ENCODE data around the gene PAX7. TPM values are rescaled to one million over a fixed set of nuclear protein-coding genes. Genes with fewer than 3 reads are reported as not detected.

PAX7 gene
- total and polyA plus RNA-seq, 12 donors: not detected

DNA sequence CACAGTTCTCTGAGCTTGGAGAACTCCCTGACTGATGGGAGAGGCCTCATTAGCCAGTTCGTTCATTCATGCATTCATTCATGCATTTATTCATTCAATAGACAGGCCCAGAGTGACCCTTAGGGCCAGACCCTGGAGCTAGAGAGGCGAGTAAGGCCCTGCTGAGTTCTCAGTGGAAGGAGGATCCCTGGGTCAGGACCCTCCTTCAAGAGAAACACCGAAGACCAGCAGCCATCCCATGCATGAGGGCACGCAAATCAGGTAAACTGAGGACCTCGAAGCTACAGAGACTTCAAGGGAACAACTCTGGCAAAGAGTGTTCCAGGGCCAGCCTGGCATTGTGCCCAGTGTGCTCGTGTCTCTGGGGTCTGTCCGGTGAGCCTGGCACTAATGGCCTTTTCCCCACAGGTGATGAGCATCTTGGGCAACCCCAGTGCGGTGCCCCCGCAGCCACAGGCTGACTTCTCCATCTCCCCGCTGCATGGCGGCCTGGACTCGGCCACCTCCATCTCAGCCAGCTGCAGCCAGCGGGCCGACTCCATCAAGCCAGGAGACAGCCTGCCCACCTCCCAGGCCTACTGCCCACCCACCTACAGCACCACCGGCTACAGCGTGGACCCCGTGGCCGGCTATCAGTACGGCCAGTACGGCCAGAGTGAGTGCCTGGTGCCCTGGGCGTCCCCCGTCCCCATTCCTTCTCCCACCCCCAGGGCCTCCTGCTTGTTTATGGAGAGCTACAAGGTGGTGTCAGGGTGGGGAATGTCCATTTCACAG lies 104.8 kb downstream of the PAX7 start:
- ATAC-seq: no peak
- TF ChIP-seq, protein P1, sequence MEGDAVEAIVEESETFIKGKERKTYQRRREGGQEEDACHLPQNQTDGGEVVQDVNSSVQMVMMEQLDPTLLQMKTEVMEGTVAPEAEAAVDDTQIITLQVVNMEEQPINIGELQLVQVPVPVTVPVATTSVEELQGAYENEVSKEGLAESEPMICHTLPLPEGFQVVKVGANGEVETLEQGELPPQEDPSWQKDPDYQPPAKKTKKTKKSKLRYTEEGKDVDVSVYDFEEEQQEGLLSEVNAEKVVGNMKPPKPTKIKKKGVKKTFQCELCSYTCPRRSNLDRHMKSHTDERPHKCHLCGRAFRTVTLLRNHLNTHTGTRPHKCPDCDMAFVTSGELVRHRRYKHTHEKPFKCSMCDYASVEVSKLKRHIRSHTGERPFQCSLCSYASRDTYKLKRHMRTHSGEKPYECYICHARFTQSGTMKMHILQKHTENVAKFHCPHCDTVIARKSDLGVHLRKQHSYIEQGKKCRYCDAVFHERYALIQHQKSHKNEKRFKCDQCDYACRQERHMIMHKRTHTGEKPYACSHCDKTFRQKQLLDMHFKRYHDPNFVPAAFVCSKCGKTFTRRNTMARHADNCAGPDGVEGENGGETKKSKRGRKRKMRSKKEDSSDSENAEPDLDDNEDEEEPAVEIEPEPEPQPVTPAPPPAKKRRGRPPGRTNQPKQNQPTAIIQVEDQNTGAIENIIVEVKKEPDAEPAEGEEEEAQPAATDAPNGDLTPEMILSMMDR (IDR thresholded peaks at IDR 0.05): no peak
- intact Hi-C loops (cut with DNase I): no loop called here

DNA sequence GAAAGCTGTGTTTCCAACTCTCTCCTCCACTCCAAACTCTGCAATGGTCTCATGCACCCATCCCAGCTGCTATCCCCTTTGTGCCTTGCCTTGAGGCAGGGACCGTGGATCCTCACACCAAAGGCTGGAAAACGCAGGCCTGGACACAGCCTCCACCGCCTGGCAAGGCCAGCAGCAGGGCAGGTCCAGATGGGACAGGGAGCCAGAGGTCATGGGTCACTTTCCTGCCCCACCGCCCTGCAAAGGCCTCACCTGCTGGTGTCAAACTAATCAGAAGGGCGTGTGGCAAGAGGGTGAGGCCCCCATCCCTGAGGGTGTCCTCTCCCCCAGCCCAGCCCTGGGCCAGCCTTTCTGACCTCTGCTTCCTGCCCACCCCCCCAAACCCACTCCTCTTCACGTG lies 106.3 kb downstream of the PAX7 start:
- intact Hi-C loops (cut with DNase I): no loop called here
- TF ChIP-seq, protein P1 (IDR thresholded peaks at IDR 0.05): no peak
- no peaks in the 10 kb centered on the region for H3K4me1 ChIP-seq
- 62 to 64% methylated on average over 6 of the region's 6 CpGs for WGBS, 2 donors
- H3K36me3 ChIP-seq: no peaks in the 10 kb centered on the region
- DNase-seq (no peak), ATAC-seq (no peak)
- H3K27ac ChIP-seq: no peak overlapping the region
- no peaks in the 10 kb centered on the region for H3K9me3 ChIP-seq
- peaks cover 0 to 84% (median 64%) of the 10 kb centered on the region in 7 donors for H3K27me3 ChIP-seq
- no peak overlapping the region for H3K4me3 ChIP-seq

More for the DNA sequence above, 104.8 kb downstream of the PAX7 start:
- no peaks in the 10 kb centered on the region for H3K9me3 ChIP-seq
- H3K4me3 ChIP-seq: no peak overlapping the region
- peaks cover 0 to 85% (median 71%) of the 10 kb centered on the region in 7 donors for H3K27me3 ChIP-seq
- no peaks in the 10 kb centered on the region for H3K4me1 ChIP-seq
- H3K36me3 ChIP-seq: no peaks in the 10 kb centered on the region
- WGBS, 2 donors: 87% methylated on average over 22 of the region's 22 CpGs
- H3K27ac ChIP-seq: no peak overlapping the region
- DNase-seq: no peak

DNA sequence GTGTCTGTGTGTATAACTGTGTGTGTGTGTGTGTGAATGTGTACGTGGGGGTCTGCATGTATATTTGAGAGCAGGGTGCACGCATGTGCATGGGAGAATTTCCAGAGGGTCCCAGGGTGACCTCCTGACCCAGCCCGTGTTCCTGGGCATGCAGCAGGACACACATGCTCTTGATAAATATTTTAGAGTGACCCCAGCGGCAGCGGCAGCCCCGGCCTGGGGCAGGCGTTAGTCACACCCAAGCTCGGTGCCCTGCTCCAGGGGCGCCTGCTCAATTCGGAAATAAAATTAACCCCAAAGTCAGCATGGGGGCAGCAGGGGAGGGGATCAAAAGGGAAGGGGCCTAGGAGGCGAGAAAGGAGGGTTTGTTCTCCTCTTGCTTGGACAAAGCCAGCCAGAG lies 107.5 kb downstream of the PAX7 start:
- 47 to 53% methylated on average over 11 of the region's 11 CpGs for WGBS, 2 donors
- H3K9me3 ChIP-seq: no peaks in the 10 kb centered on the region

DNA sequence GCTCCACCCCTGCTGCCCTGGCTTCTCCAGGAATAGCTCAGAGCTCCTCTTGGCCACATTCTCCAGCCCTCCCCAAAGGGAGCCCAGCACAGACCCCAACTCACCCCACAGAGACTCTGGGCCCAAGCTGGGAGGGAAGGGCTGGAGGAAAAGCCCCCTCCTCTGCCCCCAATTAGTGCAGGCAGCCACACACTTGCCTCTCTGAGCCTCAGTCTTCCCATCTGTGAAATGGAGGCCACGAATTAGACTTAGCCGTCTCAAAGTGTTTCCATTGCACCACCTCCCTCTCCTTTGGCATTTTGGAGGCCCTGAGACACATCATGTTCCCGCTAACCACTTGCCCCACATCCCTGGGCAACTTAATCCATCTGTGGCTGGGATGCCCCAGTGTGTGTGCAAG lies 108.0 kb downstream of the PAX7 start:
- no peaks in the 10 kb centered on the region for H3K4me1 ChIP-seq
- H3K9me3 ChIP-seq: no peaks in the 10 kb centered on the region
- no peak for DNase-seq
- TF ChIP-seq, protein P1 (IDR thresholded peaks at IDR 0.05): no peak
- no peak overlapping the region for H3K4me3 ChIP-seq
- WGBS, 2 donors: 84 to 91% methylated on average over 3 of the region's 3 CpGs
- intact Hi-C loops (cut with DNase I): no loop called here
- no peak for ATAC-seq
- H3K36me3 ChIP-seq: no peaks in the 10 kb centered on the region
- peaks cover 0 to 73% (median 59%) of the 10 kb centered on the region in 7 donors for H3K27me3 ChIP-seq
- H3K27ac ChIP-seq: no peak overlapping the region

More for the DNA sequence above, 107.5 kb downstream of the PAX7 start:
- no peaks in the 10 kb centered on the region for H3K36me3 ChIP-seq
- H3K27me3 ChIP-seq: peaks cover 0 to 78% (median 59%) of the 10 kb centered on the region in 7 donors
- TF ChIP-seq, protein P1 (IDR thresholded peaks at IDR 0.05): no peak
- H3K4me1 ChIP-seq: no peaks in the 10 kb centered on the region
- no peak overlapping the region for H3K27ac ChIP-seq
- no peak overlapping the region for H3K4me3 ChIP-seq
- no peak for ATAC-seq
- DNase-seq: no peak
- intact Hi-C loops (cut with DNase I): no loop called here
